ENCODE measurements around the gene MLST8. TPM values are rescaled to one million over a fixed set of nuclear protein-coding genes. Genes with fewer than 3 reads are reported as not detected.

The MLST8 gene
- total RNA-seq, 1 donor = 30.8 TPM

GRCh38 chr16:2226918-2227317 lies 21.7 kb downstream of the MLST8 start:
- no peak for DNase-seq (ENCODE audit: insufficient read length, low spot score, missing footprints)
- Histone ChIP-seq H3K4me1 (ENCODE audit: insufficient read depth, low read length) (peaks cover 14% of the 10 kb centered on the region), H3K36me3 (ENCODE audit: insufficient read depth, low read length) (peaks cover 25% of the 10 kb centered on the region), H3K4me3 (ENCODE audit: insufficient read depth, low read length) (no peak overlapping the region), H3K27me3 (ENCODE audit: insufficient read depth, low read length) (no peaks in the 10 kb centered on the region), H2AFZ (ENCODE audit: low read length) (no peak overlapping the region), H4K20me1 (ENCODE audit: insufficient read depth, low read length) (peaks cover 54% of the 10 kb centered on the region), H3K9me3 (ENCODE audit: low read depth, low read length) (no peaks in the 10 kb centered on the region), H3K79me2 (ENCODE audit: insufficient read depth, low read length) (peaks cover 64% of the 10 kb centered on the region), H3K27ac (ENCODE audit: low read depth, low read length) (no peak overlapping the region), H3K4me2 (ENCODE audit: insufficient read depth, low read length) (no peak overlapping the region)
- TF ChIP-seq, protein P1, sequence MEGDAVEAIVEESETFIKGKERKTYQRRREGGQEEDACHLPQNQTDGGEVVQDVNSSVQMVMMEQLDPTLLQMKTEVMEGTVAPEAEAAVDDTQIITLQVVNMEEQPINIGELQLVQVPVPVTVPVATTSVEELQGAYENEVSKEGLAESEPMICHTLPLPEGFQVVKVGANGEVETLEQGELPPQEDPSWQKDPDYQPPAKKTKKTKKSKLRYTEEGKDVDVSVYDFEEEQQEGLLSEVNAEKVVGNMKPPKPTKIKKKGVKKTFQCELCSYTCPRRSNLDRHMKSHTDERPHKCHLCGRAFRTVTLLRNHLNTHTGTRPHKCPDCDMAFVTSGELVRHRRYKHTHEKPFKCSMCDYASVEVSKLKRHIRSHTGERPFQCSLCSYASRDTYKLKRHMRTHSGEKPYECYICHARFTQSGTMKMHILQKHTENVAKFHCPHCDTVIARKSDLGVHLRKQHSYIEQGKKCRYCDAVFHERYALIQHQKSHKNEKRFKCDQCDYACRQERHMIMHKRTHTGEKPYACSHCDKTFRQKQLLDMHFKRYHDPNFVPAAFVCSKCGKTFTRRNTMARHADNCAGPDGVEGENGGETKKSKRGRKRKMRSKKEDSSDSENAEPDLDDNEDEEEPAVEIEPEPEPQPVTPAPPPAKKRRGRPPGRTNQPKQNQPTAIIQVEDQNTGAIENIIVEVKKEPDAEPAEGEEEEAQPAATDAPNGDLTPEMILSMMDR (IDR thresholded peaks at IDR 0.05; ENCODE audit: extremely low read depth, low read depth, low read length) = no peak

DNA sequence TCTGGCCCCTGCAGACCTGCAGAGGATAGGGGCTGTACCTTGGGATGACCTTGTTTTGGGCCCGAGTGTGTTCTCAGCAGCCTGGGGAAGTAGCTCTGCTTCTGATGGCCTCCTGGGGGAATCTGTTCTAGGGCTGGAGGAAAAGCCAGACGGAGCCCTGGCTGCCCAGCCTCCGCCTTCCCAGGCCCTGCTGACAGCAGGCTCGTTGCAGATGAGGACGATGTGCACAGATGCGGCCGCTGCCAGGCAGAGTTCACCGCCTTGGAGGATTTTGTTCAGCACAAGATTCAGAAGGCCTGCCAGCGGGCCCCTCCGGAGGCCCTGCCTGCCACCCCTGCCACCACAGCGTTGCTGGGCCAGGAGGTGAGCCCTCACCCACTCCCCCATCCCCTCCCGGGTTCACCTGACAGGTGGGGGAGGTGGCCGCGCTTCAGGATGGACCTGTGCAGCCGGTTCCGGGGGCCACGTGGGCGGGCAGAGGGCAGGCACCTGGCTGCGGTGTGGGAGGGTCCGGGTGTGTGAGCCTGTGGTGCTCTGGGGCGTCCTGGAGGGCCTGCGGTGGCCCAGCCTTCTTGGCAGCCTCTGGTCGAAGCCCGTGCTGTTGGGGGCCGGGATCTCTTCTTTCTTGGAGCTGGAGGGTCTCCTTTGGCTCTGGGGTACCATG lies 23.0 kb downstream of the MLST8 start:
- H3K4me3 ChIP-seq (ENCODE audit: insufficient read depth, low read length) = no peak overlapping the region
- H3K27ac ChIP-seq (ENCODE audit: low read depth, low read length) = no peak overlapping the region
- peaks cover 28% of the 10 kb centered on the region for H3K36me3 ChIP-seq (ENCODE audit: insufficient read depth, low read length)
- TF ChIP-seq, protein P1 (IDR thresholded peaks at IDR 0.05; ENCODE audit: extremely low read depth, low read depth, low read length) = no peak
- no peaks in the 10 kb centered on the region for H3K27me3 ChIP-seq (ENCODE audit: insufficient read depth, low read length)
- H3K79me2 ChIP-seq (ENCODE audit: insufficient read depth, low read length) = peaks cover 64% of the 10 kb centered on the region
- DNase-seq (ENCODE audit: insufficient read length, low spot score, missing footprints) = no peak
- no peak overlapping the region for H3K4me2 ChIP-seq (ENCODE audit: insufficient read depth, low read length)
- peaks cover 54% of the 10 kb centered on the region for H4K20me1 ChIP-seq (ENCODE audit: insufficient read depth, low read length)
- H2AFZ ChIP-seq (ENCODE audit: low read length) = no peak overlapping the region
- H3K9me3 ChIP-seq (ENCODE audit: low read depth, low read length) = no peaks in the 10 kb centered on the region
- peaks cover 14% of the 10 kb centered on the region for H3K4me1 ChIP-seq (ENCODE audit: insufficient read depth, low read length)

- Histone ChIP-seq H3K27ac (ENCODE audit: low read depth, low read length) (no peak overlapping the region), H3K4me2 (ENCODE audit: insufficient read depth, low read length) (no peak overlapping the region), H2AFZ (ENCODE audit: low read length) (no peak overlapping the region), H3K4me3 (ENCODE audit: insufficient read depth, low read length) (no peak overlapping the region), H3K4me1 (ENCODE audit: insufficient read depth, low read length) (peaks cover 14% of the 10 kb centered on the region), H4K20me1 (ENCODE audit: insufficient read depth, low read length) (peaks cover 54% of the 10 kb centered on the region), H3K79me2 (ENCODE audit: insufficient read depth, low read length) (peaks cover 59% of the 10 kb centered on the region), H3K9me3 (ENCODE audit: low read depth, low read length) (no peaks in the 10 kb centered on the region), H3K27me3 (ENCODE audit: insufficient read depth, low read length) (no peaks in the 10 kb centered on the region), H3K36me3 (ENCODE audit: insufficient read depth, low read length) (peaks cover 31% of the 10 kb centered on the region)
- TF ChIP-seq, protein P1 (IDR thresholded peaks at IDR 0.05; ENCODE audit: extremely low read depth, low read depth, low read length) = no peak
- DNase-seq (ENCODE audit: insufficient read length, low spot score, missing footprints) = no peak
Measured at GRCh38 chr16:2229091-2229490, 23.8 kb downstream of the MLST8 start.

DNA sequence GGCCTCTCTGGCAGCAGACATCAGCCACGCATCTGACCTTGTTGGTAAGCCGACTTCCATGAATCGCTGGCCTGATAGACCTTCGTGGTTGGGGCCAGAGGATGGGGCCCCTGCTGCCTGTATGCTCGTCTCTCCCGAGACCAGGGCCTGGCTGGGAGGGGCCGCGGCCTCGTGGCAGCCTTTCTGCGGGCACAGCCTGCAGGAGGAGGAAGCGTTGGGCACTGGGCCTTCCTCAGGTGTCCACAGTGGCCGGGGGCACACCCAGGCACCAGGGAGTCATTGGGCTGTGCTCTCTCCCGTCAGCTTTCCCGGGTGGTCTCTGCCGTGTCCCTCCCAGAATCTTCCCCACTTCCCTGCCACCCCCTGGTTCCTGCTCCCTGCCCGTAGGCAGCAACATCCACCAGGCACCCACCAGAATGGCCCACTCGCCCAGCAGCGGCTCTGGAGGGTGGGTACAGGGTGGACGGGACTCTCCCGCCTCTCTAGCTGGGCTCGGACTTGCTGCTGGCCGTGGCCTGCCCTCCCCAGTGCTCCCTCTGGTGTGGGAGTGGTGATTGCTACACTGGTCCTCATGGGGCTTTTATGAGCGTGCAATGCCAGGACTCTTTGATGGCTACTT lies 24.5 kb downstream of the MLST8 start:
- Histone ChIP-seq H3K4me2 (ENCODE audit: insufficient read depth, low read length) (no peak overlapping the region), H3K4me3 (ENCODE audit: insufficient read depth, low read length) (no peak overlapping the region), H3K27ac (ENCODE audit: low read depth, low read length) (no peak overlapping the region), H3K9me3 (ENCODE audit: low read depth, low read length) (no peaks in the 10 kb centered on the region), H4K20me1 (ENCODE audit: insufficient read depth, low read length) (peaks cover 52% of the 10 kb centered on the region), H2AFZ (ENCODE audit: low read length) (no peak overlapping the region), H3K36me3 (ENCODE audit: insufficient read depth, low read length) (peaks cover 36% of the 10 kb centered on the region), H3K4me1 (ENCODE audit: insufficient read depth, low read length) (peaks cover 8% of the 10 kb centered on the region), H3K79me2 (ENCODE audit: insufficient read depth, low read length) (peaks cover 53% of the 10 kb centered on the region), H3K27me3 (ENCODE audit: insufficient read depth, low read length) (no peaks in the 10 kb centered on the region)
- DNase-seq (ENCODE audit: insufficient read length, low spot score, missing footprints) = no peak
- TF ChIP-seq, protein P1 (IDR thresholded peaks at IDR 0.05; ENCODE audit: extremely low read depth, low read depth, low read length) = no peak

Measured in osteoblast (primary cell).